Measurements from ENCODE around the gene FREM1.

DNA sequence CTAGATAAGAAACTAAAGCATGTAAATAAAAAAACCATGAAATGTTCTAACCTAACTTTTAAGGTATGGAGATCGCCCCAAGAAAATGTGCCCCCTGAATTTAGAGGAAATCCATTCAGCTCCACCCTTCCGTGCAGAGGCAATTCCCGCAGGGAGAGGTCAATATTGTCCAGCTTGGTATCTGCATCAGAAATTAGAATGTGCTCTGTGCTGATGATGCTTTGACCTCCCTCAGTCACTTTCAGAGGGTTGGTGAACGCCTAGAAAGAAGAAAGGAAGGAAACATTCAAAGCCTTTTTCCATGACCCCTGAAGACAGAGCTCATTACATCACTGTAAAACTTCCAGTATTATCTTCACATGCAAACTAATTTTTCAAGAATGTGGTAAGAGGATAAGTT is 91.0 kb downstream of the FREM1 start:
- TF ChIP-seq FOXA1 (IDR thresholded peaks at IDR 0.05): no peak
- no peak for TF ChIP-seq ARNT (IDR thresholded peaks at IDR 0.05)
- no peak for TF ChIP-seq BHLHE40 (IDR thresholded peaks at IDR 0.05; ENCODE audit: borderline replicate concordance)
- no peak for TF ChIP-seq ELF4 (IDR thresholded peaks at IDR 0.05)

Data from HEK293T (cell line).